Measurements from ENCODE around the gene SNAPC3.

SNAPC3 gene

DNA sequence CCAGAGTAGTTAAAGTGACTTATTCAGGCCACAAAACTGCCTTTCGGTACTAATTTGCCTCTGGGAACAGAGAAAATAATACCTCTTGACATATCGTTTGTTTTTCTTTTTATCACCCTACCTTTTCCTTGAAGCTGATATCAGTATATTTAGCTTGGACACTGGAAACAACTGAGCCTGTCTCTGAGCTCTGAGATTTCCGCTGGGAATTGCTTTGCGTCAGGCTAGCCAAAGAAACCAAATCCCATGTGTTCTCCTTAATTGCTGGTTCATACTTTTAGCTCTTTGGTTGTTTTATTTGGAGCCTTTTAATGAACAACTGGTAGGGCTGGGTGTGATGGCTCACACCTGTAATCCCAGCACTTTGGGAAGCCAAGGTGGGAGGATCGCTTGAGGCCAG, 30.3 kb upstream of the SNAPC3 start:
- Histone ChIP-seq H3K27ac (ENCODE audit: extremely low read depth, low read depth, low read length) (no peak overlapping the region), H3K4me3 (ENCODE audit: low read depth, low read length) (no peak overlapping the region), H3K4me1 (ENCODE audit: control insufficient read depth, insufficient read depth, low read length) (no peaks in the 10 kb centered on the region), H3K36me3 (ENCODE audit: control insufficient read depth in 2 of 2, insufficient read depth in 1 of 2, low read length in 2 of 2) (no peaks in the 10 kb centered on the region), H3K9me3 (ENCODE audit: control insufficient read depth, insufficient read depth, low read depth, low read length) (no peaks in the 10 kb centered on the region)
- TF ChIP-seq ZNF239 (tag by site-specific recombination; IDR thresholded peaks at IDR 0.05) (no peak), ZNF169 (tag by site-specific recombination; IDR thresholded peaks at IDR 0.05) (no peak), SALL2 (tag by site-specific recombination; IDR thresholded peaks at IDR 0.05; ENCODE audit: borderline replicate concordance) (no peak), ZNF544 (tag by site-specific recombination; IDR thresholded peaks at IDR 0.05) (no peak), ZNF548 (tag by site-specific recombination; IDR thresholded peaks at IDR 0.05) (no peak), ZNF140 (tag by site-specific recombination; IDR thresholded peaks at IDR 0.05) (no peak)
- POLR2A ChIA-PET = no interaction called here
- CTCF ChIA-PET = interaction anchor here (0.7 to 1.3 kb wide), 2 partner anchors 10 to 12 kb away, joined by 3 to 5 read pairs; no protein-coding TSS in a partner anchor

DNA sequence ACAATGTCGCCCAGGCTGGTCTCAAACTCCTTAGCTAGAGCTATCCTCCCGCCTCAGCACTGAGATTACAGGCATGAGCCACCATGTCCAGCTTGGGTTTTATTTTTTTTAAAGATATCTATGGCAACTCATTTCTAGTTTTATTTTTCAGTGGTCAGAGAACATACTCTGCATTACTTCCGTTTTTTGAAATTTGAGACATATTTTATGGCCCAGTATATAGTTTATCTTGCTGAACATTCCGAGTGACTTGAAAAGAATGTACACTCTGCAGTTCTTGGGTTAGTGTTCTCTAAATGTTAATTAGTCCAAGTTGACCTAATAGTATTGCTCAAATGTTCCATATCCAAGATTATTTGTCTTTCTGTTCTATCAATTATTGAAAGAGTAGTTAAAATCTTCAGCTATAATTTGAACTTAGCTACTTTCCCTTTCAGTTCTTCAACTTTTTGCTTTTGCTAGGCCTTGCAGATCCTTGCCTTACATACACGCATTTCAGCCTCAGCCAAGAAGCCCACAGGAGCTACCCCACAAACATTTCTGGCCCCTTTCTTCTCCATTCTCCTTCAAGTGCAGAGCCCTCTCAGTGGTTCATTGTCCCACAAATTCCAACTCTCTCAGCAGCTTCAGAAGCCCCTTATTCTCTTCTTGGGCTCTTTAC, 22.3 kb upstream of the SNAPC3 start:
- ChIA-PET POLR2A (no interaction called here), CTCF (interaction anchor here (1.2 kb wide), 1 partner anchor 16 kb away, joined by 4 read pairs; no protein-coding TSS in a partner anchor)
- H3K4me3 ChIP-seq (ENCODE audit: low read depth, low read length) = no peak overlapping the region
- no peaks in the 10 kb centered on the region for H3K9me3 ChIP-seq (ENCODE audit: control insufficient read depth, insufficient read depth, low read depth, low read length)
- no peaks in the 10 kb centered on the region for H3K4me1 ChIP-seq (ENCODE audit: control insufficient read depth, insufficient read depth, low read length)
- H3K36me3 ChIP-seq (ENCODE audit: control insufficient read depth in 2 of 2, insufficient read depth in 1 of 2, low read length in 2 of 2) = no peaks in the 10 kb centered on the region
- H3K27ac ChIP-seq (ENCODE audit: extremely low read depth, low read depth, low read length) = no peak overlapping the region
- TF ChIP-seq ZNF354C (tag by site-specific recombination; IDR thresholded peaks at IDR 0.05; ENCODE audit: borderline replicate concordance, low read depth) = no peak

- TF ChIP-seq ZSCAN18 (tag by site-specific recombination; IDR thresholded peaks at IDR 0.05) (no peak), SETDB1 (IDR thresholded peaks at IDR 0.05; ENCODE audit: insufficient read length, low read length) (no peak), ZNF600 (tag by site-specific recombination; IDR thresholded peaks at IDR 0.05) (no peak), GLI4 (tag by site-specific recombination; IDR thresholded peaks at IDR 0.05) (no peak), IKZF3 (tag by site-specific recombination; IDR thresholded peaks at IDR 0.05) (no peak), ZNF785 (tag by site-specific recombination; IDR thresholded peaks at IDR 0.05) (no peak), ZBTB48 (tag by site-specific recombination; IDR thresholded peaks at IDR 0.05) (no peak), EGR2 (tag by site-specific recombination; IDR thresholded peaks at IDR 0.05; ENCODE audit: low read depth) (no peak), ZNF521 (tag by site-specific recombination; IDR thresholded peaks at IDR 0.05) (no peak), ZSCAN4 (tag by site-specific recombination; IDR thresholded peaks at IDR 0.05) (no peak), ZNF830 (tag by site-specific recombination; IDR thresholded peaks at IDR 0.05; ENCODE audit: low read depth) (no peak), TRIM28 (IDR thresholded peaks at IDR 0.05; ENCODE audit: borderline replicate concordance, low read length) (no peak)
- TF ChIP-seq, protein P1, sequence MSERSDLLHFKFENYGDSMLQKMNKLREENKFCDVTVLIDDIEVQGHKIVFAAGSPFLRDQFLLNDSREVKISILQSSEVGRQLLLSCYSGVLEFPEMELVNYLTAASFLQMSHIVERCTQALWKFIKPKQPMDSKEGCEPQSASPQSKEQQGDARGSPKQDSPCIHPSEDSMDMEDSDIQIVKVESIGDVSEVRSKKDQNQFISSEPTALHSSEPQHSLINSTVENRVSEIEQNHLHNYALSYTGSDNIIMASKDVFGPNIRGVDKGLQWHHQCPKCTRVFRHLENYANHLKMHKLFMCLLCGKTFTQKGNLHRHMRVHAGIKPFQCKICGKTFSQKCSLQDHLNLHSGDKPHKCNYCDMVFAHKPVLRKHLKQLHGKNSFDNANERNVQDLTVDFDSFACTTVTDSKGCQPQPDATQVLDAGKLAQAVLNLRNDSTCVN (tag by site-specific recombination; optimal IDR thresholded peaks at IDR 0.05) = no peak
- Histone ChIP-seq H3K4me1 (ENCODE audit: control insufficient read depth, insufficient read depth, low read length) (no peaks in the 10 kb centered on the region), H3K27ac (ENCODE audit: extremely low read depth, low read depth, low read length) (no peak overlapping the region), H3K36me3 (ENCODE audit: control insufficient read depth in 2 of 2, insufficient read depth in 1 of 2, low read length in 2 of 2) (no peaks in the 10 kb centered on the region), H3K4me3 (ENCODE audit: low read depth, low read length) (no peak overlapping the region), H3K9me3 (ENCODE audit: control insufficient read depth, insufficient read depth, low read depth, low read length) (no peaks in the 10 kb centered on the region)
- POLR2A ChIA-PET = no interaction called here
- CTCF ChIA-PET = interaction anchor here (1.2 kb wide), 1 partner anchor 15 kb away, joined by 4 read pairs; no protein-coding TSS in a partner anchor
These were observed 21.4 kb upstream of the SNAPC3 start for GRCh38 chr9:15401266-15401665.
